ENCODE results near the gene PAX4. TPM values are rescaled to one million over a fixed set of nuclear protein-coding genes. Genes with fewer than 3 reads are reported as not detected.

PAX4 gene
- total and polyA plus RNA-seq, 2 donors (not counting 3 experiments of a cell fraction or from before 2014, with no cell fraction given): not detected

DNA sequence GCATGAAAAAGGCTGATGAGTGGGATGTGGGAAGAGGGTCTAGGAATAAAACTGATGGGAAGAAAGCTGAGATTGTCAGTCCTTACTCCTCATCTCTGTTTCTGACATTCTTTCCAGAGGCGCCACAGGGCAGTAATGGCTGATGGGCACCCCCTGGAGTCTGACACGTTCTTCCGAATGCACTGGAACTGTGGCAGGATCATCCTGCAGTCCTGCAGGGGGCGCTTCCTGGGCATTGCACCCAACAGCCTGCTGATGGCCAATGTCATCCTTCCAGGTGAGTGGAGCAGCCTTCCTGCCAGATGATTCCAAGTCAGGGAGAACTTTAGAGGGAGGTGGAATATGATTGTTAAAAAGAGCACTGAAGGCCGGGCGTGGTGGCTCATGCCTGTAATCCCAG is 19.6 kb downstream of the PAX4 start:
- H3K4me2 ChIP-seq (ENCODE audit: insufficient read depth, low read length): no peak overlapping the region
- no peak for TF ChIP-seq MYC (IDR thresholded peaks at IDR 0.05; ENCODE audit: low read depth, low read length)
- TF ChIP-seq, protein P1, sequence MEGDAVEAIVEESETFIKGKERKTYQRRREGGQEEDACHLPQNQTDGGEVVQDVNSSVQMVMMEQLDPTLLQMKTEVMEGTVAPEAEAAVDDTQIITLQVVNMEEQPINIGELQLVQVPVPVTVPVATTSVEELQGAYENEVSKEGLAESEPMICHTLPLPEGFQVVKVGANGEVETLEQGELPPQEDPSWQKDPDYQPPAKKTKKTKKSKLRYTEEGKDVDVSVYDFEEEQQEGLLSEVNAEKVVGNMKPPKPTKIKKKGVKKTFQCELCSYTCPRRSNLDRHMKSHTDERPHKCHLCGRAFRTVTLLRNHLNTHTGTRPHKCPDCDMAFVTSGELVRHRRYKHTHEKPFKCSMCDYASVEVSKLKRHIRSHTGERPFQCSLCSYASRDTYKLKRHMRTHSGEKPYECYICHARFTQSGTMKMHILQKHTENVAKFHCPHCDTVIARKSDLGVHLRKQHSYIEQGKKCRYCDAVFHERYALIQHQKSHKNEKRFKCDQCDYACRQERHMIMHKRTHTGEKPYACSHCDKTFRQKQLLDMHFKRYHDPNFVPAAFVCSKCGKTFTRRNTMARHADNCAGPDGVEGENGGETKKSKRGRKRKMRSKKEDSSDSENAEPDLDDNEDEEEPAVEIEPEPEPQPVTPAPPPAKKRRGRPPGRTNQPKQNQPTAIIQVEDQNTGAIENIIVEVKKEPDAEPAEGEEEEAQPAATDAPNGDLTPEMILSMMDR (IDR thresholded peaks at IDR 0.05; ENCODE audit: extremely low read depth in 1 of 2, insufficient read depth in 1 of 2, low read depth in 1 of 2, low read length in 2 of 2): peak; percentile 25 to 27
- no peak for TF ChIP-seq EZH2 (IDR thresholded peaks at IDR 0.05; ENCODE audit: borderline replicate concordance, low read depth, low read length, severe bottlenecking)
- no peak for TF ChIP-seq JUN (IDR thresholded peaks at IDR 0.05; ENCODE audit: borderline replicate concordance, insufficient read depth, insufficient read length, low read depth)
- no peak for TF ChIP-seq POLR2A (IDR thresholded peaks at IDR 0.05; ENCODE audit: low read depth, low read length)
- BruUV-seq (replicated peaks): no TSS peak
- no peak overlapping the region for H3K27ac ChIP-seq (ENCODE audit: insufficient read depth, low read depth, low read length)
- FAIRE-seq (no peak), DNase-seq (ENCODE audit: low read depth, low spot score) (no peak)
- no peak overlapping the region for H2AFZ ChIP-seq (ENCODE audit: low read depth, low read length)
- no peaks in the 10 kb centered on the region for H3K9me1 ChIP-seq (replicated peaks; ENCODE audit: control insufficient read depth, extremely low read depth, insufficient read depth, low read length)
- H4K20me1 ChIP-seq (replicated peaks; ENCODE audit: control insufficient read depth, extremely low read depth, insufficient read depth, low read length): no peaks in the 10 kb centered on the region
- intact Hi-C loops (cut with micrococcal nuclease): no loop called here
- no peaks in the 10 kb centered on the region for H3K79me2 ChIP-seq (ENCODE audit: control insufficient read depth, insufficient read depth, low read length)
- no peak overlapping the region for H3K4me3 ChIP-seq (replicated peaks in 1 of 3; ENCODE audit: insufficient read depth in 1 of 3, low read depth in 1 of 3, low read length in 3 of 3)
- POLR2A ChIA-PET: no interaction called here
- H3K9ac ChIP-seq (replicated peaks; ENCODE audit: extremely low read depth, insufficient read depth, low read length): no peak overlapping the region
- CTCF ChIA-PET: interaction anchor here (1.4 to 2.7 kb wide), 2 partner anchors 10 to 611 kb away, joined by 4 to 13 read pairs; partner anchors contain the start of gene ARF5
- dilution Hi-C loops (cut with MboI; ENCODE audit: extremely low pct_ligation_motif_present, low sequenced_read_pairs): no loop called here
- no peaks in the 10 kb centered on the region for H3K36me3 ChIP-seq (ENCODE audit: control insufficient read depth in 2 of 2, extremely low read depth in 1 of 2, insufficient read depth in 2 of 2, low read length in 2 of 2)
- H3K9me3 ChIP-seq (replicated peaks; ENCODE audit: control insufficient read depth, insufficient read depth, low read length): no peaks in the 10 kb centered on the region
- H3K27me3 ChIP-seq (ENCODE audit: control insufficient read depth in 2 of 2, insufficient read depth in 2 of 2, low read length in 2 of 2): peaks cover 0 to 13% of the 10 kb centered on the region in 2 experiments
- H3K4me1 ChIP-seq (ENCODE audit: control insufficient read depth, extremely low read depth, insufficient read depth, low read length): no peaks in the 10 kb centered on the region

DNA sequence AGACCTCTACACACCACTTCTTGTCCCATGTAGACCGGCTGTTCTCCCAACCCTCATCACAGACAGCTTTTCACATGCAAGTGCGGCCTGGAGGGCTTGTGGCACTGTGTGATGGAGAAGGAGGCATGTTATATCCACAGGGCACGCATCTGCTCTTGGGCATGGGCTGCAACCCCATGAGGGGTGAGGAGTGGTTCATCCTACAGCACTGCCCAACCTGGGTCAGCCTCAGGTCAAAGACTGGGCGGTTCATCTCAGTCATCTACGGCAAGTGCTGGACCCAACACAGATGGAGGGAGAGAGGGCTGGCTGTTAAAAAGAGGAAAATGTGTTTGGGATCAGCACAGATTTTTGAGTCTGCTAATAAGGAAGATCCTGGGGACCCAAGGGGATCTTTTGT is 22.2 kb downstream of the PAX4 start:
- no peak overlapping the region for H3K4me2 ChIP-seq (ENCODE audit: insufficient read depth, low read length)
- H3K27ac ChIP-seq (ENCODE audit: insufficient read depth, low read depth, low read length): no peak overlapping the region
- TF ChIP-seq, protein P1 (IDR thresholded peaks at IDR 0.05; ENCODE audit: extremely low read depth in 1 of 2, insufficient read depth in 1 of 2, low read depth in 1 of 2, low read length in 2 of 2): no peak
- no peak for TF ChIP-seq MYC (IDR thresholded peaks at IDR 0.05; ENCODE audit: low read depth, low read length)
- TF ChIP-seq GATA2 (IDR thresholded peaks at IDR 0.05; ENCODE audit: insufficient read depth, insufficient read length, low read depth, low read length): no peak
- no peak for TF ChIP-seq EZH2 (IDR thresholded peaks at IDR 0.05; ENCODE audit: borderline replicate concordance, low read depth, low read length, severe bottlenecking)
- no peak for TF ChIP-seq JUN (IDR thresholded peaks at IDR 0.05; ENCODE audit: borderline replicate concordance, insufficient read depth, insufficient read length, low read depth)
- TF ChIP-seq POLR2AphosphoS5 (IDR thresholded peaks at IDR 0.05; ENCODE audit: insufficient read depth, low read depth, low read length): no peak
- no peak for TF ChIP-seq POLR2A (IDR thresholded peaks at IDR 0.05; ENCODE audit: low read depth, low read length)
- TF ChIP-seq, protein P2, sequence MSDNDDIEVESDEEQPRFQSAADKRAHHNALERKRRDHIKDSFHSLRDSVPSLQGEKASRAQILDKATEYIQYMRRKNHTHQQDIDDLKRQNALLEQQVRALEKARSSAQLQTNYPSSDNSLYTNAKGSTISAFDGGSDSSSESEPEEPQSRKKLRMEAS (IDR thresholded peaks at IDR 0.05; ENCODE audit: insufficient read depth, insufficient read length): no peak
- TF ChIP-seq FOS (IDR thresholded peaks at IDR 0.05; ENCODE audit: borderline replicate concordance, insufficient read depth, low read length): no peak
- BruUV-seq (replicated peaks): no TSS peak
- no peaks in the 10 kb centered on the region for H3K79me2 ChIP-seq (ENCODE audit: control insufficient read depth, insufficient read depth, low read length)
- H2AFZ ChIP-seq (ENCODE audit: low read depth, low read length): no peak overlapping the region
- H3K9ac ChIP-seq (replicated peaks; ENCODE audit: extremely low read depth, insufficient read depth, low read length): no peak overlapping the region
- no peaks in the 10 kb centered on the region for H3K9me3 ChIP-seq (replicated peaks; ENCODE audit: control insufficient read depth, insufficient read depth, low read length)
- ChIA-PET CTCF (interaction anchor here (2.7 kb wide), 1 partner anchor 614 kb away, joined by 13 read pairs; no protein-coding TSS in a partner anchor), POLR2A (no interaction called here)
- FAIRE-seq (no peak), DNase-seq (ENCODE audit: low read depth, low spot score) (no peak)
- intact Hi-C loops (cut with micrococcal nuclease) (no loop called here), dilution Hi-C loops (cut with MboI; ENCODE audit: extremely low pct_ligation_motif_present, low sequenced_read_pairs) (no loop called here)
- peaks cover 2 to 8% of the 10 kb centered on the region in 2 experiments for H3K36me3 ChIP-seq (ENCODE audit: control insufficient read depth in 2 of 2, extremely low read depth in 1 of 2, insufficient read depth in 2 of 2, low read length in 2 of 2)
- no peaks in the 10 kb centered on the region for H4K20me1 ChIP-seq (replicated peaks; ENCODE audit: control insufficient read depth, extremely low read depth, insufficient read depth, low read length)
- H3K27me3 ChIP-seq (ENCODE audit: control insufficient read depth in 2 of 2, insufficient read depth in 2 of 2, low read length in 2 of 2): peaks cover 0 to 8% of the 10 kb centered on the region in 2 experiments
- no peaks in the 10 kb centered on the region for H3K9me1 ChIP-seq (replicated peaks; ENCODE audit: control insufficient read depth, extremely low read depth, insufficient read depth, low read length)
- no peak overlapping the region for H3K4me3 ChIP-seq (replicated peaks in 1 of 3; ENCODE audit: insufficient read depth in 1 of 3, low read depth in 1 of 3, low read length in 3 of 3)
- no peaks in the 10 kb centered on the region for H3K4me1 ChIP-seq (ENCODE audit: control insufficient read depth, extremely low read depth, insufficient read depth, low read length)

Data from endothelial cell of umbilical vein (primary cell).